ENCODE measurements around the gene USP17L29.
"Not testable (repeated sequence)": the region's sequence is repeated elsewhere in the genome, so short reads cannot be mapped to it uniquely, and the experiment has no call there.

The USP17L29 gene, protein sequence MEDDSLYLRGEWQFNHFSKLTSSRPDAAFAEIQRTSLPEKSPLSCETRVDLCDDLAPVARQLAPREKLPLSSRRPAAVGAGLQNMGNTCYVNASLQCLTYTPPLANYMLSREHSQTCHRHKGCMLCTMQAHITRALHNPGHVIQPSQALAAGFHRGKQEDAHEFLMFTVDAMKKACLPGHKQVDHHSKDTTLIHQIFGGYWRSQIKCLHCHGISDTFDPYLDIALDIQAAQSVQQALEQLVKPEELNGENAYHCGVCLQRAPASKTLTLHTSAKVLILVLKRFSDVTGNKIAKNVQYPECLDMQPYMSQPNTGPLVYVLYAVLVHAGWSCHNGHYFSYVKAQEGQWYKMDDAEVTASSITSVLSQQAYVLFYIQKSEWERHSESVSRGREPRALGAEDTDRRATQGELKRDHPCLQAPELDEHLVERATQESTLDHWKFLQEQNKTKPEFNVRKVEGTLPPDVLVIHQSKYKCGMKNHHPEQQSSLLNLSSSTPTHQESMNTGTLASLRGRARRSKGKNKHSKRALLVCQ

DNA sequence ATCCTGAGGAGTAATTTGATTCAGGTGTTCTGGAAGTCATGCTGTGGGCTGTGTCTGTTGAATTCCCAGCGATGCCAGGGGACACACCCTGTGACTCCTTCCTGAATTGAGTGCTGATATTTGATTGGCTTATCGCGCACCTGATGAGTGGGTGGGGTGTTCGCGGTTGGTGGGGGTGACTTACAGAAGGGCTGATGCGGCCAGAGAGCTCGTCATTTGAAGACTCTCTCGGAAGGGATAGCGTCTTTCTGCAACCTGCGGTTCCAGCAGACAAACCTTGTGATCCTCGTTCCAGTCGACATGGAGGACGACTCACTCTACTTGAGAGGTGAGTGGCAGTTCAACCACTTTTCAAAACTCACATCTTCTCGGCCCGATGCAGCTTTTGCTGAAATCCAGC, at the start of gene USP17L29:
Gene USP17L29, plus strand, starts transcription at position 301 of the 400 bp plus-strand sequence. Its CDS starts 0 bp downstream, at position 301.
- DNase-seq = not testable (repeated sequence)

DNA sequence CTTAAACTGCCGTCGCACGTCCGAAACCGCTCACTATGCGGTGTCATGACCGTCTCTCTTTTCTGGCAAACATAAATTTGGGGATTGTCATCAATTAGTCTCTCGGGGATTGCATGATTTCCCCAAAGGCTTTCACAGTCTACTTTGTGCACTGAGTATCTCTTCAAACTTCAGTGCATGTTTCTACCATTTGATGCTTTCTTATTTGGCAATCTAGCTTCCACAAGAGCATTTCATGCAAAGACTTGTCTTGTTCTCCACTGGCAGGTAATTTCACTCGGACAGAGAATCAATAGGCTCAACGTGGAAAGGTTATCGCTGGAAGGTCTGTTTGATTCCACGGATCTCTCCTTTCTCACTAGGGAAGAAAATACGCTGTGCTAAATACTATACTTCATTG, 29.2 kb upstream of the USP17L29 start:
- DNase-seq = not testable (repeated sequence)

DNA sequence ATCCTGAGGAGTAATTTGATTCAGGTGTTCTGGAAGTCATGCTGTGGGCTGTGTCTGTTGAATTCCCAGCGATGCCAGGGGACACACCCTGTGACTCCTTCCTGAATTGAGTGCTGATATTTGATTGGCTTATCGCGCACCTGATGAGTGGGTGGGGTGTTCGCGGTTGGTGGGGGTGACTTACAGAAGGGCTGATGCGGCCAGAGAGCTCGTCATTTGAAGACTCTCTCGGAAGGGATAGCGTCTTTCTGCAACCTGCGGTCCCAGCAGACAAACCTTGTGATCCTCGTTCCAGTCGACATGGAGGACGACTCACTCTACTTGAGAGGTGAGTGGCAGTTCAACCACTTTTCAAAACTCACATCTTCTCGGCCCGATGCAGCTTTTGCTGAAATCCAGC, 28.6 kb upstream of the USP17L29 start, which contains the start of gene USP17L24:
Gene USP17L24, plus strand, starts transcription at position 301 of the 400 bp plus-strand sequence. Its CDS starts 0 bp downstream, at position 301.
- DNase-seq = not testable (repeated sequence)

DNA sequence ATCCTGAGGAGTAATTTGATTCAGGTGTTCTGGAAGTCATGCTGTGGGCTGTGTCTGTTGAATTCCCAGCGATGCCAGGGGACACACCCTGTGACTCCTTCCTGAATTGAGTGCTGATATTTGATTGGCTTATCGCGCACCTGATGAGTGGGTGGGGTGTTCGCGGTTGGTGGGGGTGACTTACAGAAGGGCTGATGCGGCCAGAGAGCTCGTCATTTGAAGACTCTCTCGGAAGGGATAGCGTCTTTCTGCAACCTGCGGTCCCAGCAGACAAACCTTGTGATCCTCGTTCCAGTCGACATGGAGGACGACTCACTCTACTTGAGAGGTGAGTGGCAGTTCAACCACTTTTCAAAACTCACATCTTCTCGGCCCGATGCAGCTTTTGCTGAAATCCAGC, 23.8 kb upstream of the USP17L29 start, which contains the start of gene USP17L25:
Gene USP17L25, plus strand, starts transcription at position 301 of the 400 bp plus-strand sequence. Its CDS starts 0 bp downstream, at position 301.
- DNase-seq = not testable (repeated sequence)

DNA sequence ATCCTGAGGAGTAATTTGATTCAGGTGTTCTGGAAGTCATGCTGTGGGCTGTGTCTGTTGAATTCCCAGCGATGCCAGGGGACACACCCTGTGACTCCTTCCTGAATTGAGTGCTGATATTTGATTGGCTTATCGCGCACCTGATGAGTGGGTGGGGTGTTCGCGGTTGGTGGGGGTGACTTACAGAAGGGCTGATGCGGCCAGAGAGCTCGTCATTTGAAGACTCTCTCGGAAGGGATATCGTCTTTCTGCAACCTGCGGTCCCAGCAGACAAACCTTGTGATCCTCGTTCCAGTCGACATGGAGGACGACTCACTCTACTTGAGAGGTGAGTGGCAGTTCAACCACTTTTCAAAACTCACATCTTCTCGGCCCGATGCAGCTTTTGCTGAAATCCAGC, 19.1 kb upstream of the USP17L29 start, which contains the start of gene USP17L26:
Gene USP17L26, plus strand, starts transcription at position 301 of the 400 bp plus-strand sequence. Its CDS starts 0 bp downstream, at position 301.
- not testable (repeated sequence) for DNase-seq

DNA sequence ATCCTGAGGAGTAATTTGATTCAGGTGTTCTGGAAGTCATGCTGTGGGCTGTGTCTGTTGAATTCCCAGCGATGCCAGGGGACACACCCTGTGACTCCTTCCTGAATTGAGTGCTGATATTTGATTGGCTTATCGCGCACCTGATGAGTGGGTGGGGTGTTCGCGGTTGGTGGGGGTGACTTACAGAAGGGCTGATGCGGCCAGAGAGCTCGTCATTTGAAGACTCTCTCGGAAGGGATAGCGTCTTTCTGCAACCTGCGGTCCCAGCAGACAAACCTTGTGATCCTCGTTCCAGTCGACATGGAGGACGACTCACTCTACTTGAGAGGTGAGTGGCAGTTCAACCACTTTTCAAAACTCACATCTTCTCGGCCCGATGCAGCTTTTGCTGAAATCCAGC, 14.3 kb upstream of the USP17L29 start, which contains the start of gene USP17L5:
Gene USP17L5, plus strand, starts transcription at position 301 of the 400 bp plus-strand sequence. Its CDS starts 0 bp downstream, at position 301.
- DNase-seq = not testable (repeated sequence)

DNA sequence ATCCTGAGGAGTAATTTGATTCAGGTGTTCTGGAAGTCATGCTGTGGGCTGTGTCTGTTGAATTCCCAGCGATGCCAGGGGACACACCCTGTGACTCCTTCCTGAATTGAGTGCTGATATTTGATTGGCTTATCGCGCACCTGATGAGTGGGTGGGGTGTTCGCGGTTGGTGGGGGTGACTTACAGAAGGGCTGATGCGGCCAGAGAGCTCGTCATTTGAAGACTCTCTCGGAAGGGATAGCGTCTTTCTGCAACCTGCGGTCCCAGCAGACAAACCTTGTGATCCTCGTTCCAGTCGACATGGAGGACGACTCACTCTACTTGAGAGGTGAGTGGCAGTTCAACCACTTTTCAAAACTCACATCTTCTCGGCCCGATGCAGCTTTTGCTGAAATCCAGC, 9.6 kb upstream of the USP17L29 start, which contains the start of gene USP17L27:
Gene USP17L27, plus strand, starts transcription at position 301 of the 400 bp plus-strand sequence. Its CDS starts 0 bp downstream, at position 301.
- not testable (repeated sequence) for DNase-seq

DNA sequence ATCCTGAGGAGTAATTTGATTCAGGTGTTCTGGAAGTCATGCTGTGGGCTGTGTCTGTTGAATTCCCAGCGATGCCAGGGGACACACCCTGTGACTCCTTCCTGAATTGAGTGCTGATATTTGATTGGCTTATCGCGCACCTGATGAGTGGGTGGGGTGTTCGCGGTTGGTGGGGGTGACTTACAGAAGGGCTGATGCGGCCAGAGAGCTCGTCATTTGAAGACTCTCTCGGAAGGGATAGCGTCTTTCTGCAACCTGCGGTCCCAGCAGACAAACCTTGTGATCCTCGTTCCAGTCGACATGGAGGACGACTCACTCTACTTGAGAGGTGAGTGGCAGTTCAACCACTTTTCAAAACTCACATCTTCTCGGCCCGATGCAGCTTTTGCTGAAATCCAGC, 4.8 kb upstream of the USP17L29 start, which contains the start of gene USP17L28:
Gene USP17L28, plus strand, starts transcription at position 301 of the 400 bp plus-strand sequence. Its CDS starts 0 bp downstream, at position 301.
- DNase-seq = not testable (repeated sequence)

DNA sequence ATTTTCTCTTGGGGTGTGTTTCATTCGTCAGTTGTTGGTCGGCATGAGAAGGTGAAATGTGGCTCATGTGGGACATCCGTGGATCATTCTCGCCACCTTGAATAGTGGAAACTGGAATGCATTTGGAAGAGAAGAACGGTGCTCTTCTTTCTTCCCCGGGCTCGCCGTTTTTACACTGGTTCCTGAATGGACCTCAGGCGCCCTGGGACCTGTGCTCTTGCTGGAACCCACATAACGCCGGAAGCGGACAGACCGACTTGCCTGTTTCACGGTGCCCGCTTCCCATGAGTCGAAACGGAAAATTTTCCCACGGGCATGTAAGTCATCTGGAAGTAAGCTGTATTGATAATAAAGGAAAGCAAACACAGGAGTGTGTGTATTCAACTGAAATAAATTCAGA, 2.6 kb upstream of the USP17L29 start:
- not testable (repeated sequence) for DNase-seq

DNA sequence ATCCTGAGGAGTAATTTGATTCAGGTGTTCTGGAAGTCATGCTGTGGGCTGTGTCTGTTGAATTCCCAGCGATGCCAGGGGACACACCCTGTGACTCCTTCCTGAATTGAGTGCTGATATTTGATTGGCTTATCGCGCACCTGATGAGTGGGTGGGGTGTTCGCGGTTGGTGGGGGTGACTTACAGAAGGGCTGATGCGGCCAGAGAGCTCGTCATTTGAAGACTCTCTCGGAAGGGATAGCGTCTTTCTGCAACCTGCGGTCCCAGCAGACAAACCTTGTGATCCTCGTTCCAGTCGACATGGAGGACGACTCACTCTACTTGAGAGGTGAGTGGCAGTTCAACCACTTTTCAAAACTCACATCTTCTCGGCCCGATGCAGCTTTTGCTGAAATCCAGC, 9.4 kb downstream of the USP17L29 start, which contains the start of gene USP17L30:
Gene USP17L30, plus strand, starts transcription at position 301 of the 400 bp plus-strand sequence. Its CDS starts 0 bp downstream, at position 301.
- DNase-seq = not testable (repeated sequence)

DNA sequence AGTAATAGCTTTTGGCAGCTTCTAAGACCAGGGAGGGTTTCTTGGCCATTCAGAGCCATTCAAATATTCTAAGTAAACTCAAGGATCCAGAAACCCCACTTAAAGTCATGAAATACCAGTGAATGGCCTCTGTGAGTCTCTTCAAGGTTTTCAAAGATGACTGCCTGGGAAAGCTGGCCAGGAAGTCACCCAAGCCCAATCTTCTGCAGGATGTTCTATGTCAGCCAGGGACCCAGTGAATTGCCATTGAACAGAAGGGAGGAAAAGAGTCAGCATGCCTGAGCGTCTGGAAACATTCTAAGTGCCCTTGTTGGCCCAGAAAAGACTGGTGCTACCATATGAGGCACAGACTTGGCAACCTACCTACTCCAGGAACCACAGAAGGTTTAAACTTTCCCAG, 26.4 kb downstream of the USP17L29 start:
- DNase-seq = not testable (repeated sequence)

DNA sequence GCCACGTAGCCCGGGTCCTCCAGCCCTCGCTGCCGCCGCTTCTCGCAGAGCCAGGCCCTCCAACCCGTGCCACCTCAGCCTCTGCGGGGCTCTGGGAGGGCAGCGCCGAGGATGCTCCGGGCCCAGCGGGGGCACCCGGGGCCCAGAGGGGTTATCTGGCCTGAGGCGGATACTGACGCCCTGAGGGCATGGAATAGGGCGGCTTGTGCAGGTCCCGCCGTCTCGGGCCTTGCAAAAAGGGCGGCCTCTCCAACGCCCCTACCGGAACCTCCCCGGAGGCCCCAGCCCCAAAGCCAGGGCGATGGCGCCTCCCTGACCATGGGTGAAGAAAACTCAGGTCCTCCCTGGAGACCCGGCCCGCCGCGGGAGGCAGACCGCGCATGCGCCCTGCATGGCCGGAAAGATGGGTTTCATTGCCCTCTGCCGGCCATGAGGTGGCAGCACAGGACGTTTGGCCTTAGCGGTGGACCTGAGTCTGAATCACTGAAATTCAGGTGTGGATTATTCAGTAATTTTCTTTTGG, 27.6 kb downstream of the USP17L29 start:
- not testable (repeated sequence) for DNase-seq

DNA sequence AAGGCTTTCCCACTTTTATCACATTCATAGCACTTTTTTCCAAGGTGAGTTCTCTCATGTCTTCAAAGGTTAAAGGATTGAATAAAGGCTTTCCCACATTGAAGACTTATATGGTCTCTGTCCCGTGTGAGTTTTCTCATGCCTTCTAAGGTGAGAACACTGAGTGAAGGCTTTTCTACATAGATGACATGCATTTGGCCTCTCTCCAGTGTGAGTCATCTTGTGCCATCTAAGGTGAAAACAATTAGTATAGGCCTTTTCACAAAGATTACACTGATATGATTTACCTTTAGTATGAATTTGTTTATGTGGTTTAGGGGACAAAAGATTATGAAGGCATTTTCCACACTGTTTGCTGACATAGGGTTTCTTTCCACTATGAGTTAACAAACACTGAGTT, 30.7 kb downstream of the USP17L29 start:
- no peak for DNase-seq

DNA sequence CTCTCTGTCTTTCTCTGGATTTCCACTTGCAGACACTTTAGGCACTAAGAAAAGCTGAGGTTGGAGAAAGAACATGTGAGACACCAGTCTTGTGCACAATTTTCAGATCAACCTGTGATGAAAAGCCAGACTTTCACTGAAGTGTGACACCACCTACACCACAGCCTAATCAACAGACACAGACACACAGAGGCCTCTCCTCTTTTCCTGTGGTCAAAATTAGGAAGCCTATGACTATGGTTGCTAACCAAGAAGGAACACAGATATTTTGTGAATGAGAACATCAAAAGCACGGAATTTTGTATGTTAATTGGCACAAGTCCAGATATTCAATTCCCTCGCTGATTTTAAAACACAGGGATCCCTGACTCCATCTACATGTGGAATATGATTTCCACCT, 35.6 kb downstream of the USP17L29 start:
- DNase-seq = not testable (repeated sequence)
